K562 (cell line): Measurements from ENCODE around the gene KIAA0825. TPM values are rescaled to one million over a fixed set of nuclear protein-coding genes. Genes with fewer than 3 reads are reported as not detected.

Experiments used
- ATAC-seq: fragments of 200-7000 bp; cut with Tn5 transposase; 3 replicates; pipeline ENCODE4 v1.9.1; 2020; ENCODE audit warnings: moderate library complexity
- BruUV-seq: library from RNA; stranded (reverse); fragments of 400-500 nt; replicated peaks from 2 replicates; lab custom pipeline; 2021; lab: Mats Ljungman, UMichigan
- CTCF ChIA-PET: fragments of 300-600 bp; formaldehyde crosslinking; extraction: SDS; loops from one replicate; lab custom pipeline; 2021; ENCODE audit warnings: low intra/inter-chr PET ratio; lab: Yijun Ruan, JAX
- POLR2A ChIA-PET: fragments of 300-600, 350-650 bp; sonication (Branson Sonifier 250); formaldehyde crosslinking; extraction: SDS; loops from one replicate; lab custom pipeline; 2021; ENCODE audit warnings: antibody characterized with exemption, inconsistent platforms; lab: Yijun Ruan, JAX
- DNase-seq, 4 experiments: peaks; one replicate each; pipeline versions ENCODE4 v3.0.0 to v3.0.0-alpha.2; 2011 to 2018; ENCODE audit warnings: low spot score in 3 of 4, mixed read lengths in 3 of 4; ENCODE audit errors: extremely low read depth in 1 of 4
- FAIRE-seq: peaks from 2 replicates; lab custom pipeline; 2011; peaks lifted over from hg19 to GRCh38; lab: Jason Lieb, UNC
- H2AFZ ChIP-seq: 2 replicates; pipeline ENCODE4 v1.6.0; 2011; ENCODE audit warnings: low read depth, low read length, control low read depth, inconsistent platforms
- H3K27ac ChIP-seq: fragments of 200-600 bp; 3 replicates; pipeline ENCODE4 v1.8.0; 2011; ENCODE audit warnings: low read depth, mild to moderate bottlenecking, control low read depth, inconsistent platforms, low read length, moderate library complexity, mixed read lengths; ENCODE audit errors: extremely low read depth
- H3K27me3 ChIP-seq, 2 experiments: fragments of 300-600 bp in 1 of 2; 2 replicates in 1 of 2; 3 replicates in 1 of 2; pipeline versions ENCODE4 v1.6.0 to v1.8.0; 2011; ENCODE audit warnings: inconsistent platforms in 2 of 2, low read length in 2 of 2, mild to moderate bottlenecking in 1 of 2, mixed read lengths in 1 of 2, moderate library complexity in 1 of 2; ENCODE audit not compliant: control insufficient read depth in 2 of 2, insufficient read depth in 2 of 2
- H3K36me3 ChIP-seq: fragments of 300-600 bp; 3 replicates; pipeline ENCODE4 v1.8.0; 2011; ENCODE audit warnings: mild to moderate bottlenecking, low read length, inconsistent platforms; ENCODE audit not compliant: control insufficient read depth, insufficient read depth
- H3K4me1 ChIP-seq, 2 experiments: fragments of 200-600 bp in 1 of 2; replicated peaks in 1 of 2; 2 replicates in 1 of 2; 3 replicates in 1 of 2; pipeline versions ENCODE4 v1.5.1 to v1.8.0; 2011; ENCODE audit warnings: inconsistent platforms in 2 of 2, low read length in 2 of 2, mild to moderate bottlenecking in 1 of 2, mixed read lengths in 1 of 2, moderate library complexity in 1 of 2; ENCODE audit not compliant: control insufficient read depth in 2 of 2, insufficient read depth in 2 of 2
- H3K4me2 ChIP-seq: 2 replicates; pipeline ENCODE4 v1.6.1; 2011; ENCODE audit warnings: low read length, control low read depth, inconsistent platforms, mixed read lengths; ENCODE audit not compliant: insufficient read depth
- H3K4me3 ChIP-seq: fragments of 200-600 bp; sonication (generic), shearing (Covaris generic); 2 replicates; pipeline ENCODE4 v1.5.1; 2016; ENCODE audit warnings: control low read depth, inconsistent platforms
- H3K79me2 ChIP-seq: fragments of 200-600 bp; 3 replicates; pipeline ENCODE4 v1.8.0; 2011; ENCODE audit warnings: low read length, inconsistent platforms; ENCODE audit not compliant: control insufficient read depth, insufficient read depth
- H3K9ac ChIP-seq, 2 experiments: 2 replicates each; pipeline versions ENCODE4 v1.6.0 to v1.6.1; 2011; ENCODE audit warnings: low read depth in 2 of 2, low read length in 2 of 2, control low read depth in 1 of 2, inconsistent platforms in 1 of 2, mild to moderate bottlenecking in 1 of 2, mixed read lengths in 1 of 2; ENCODE audit not compliant: insufficient read depth in 1 of 2
- H3K9me1 ChIP-seq: one replicate; pipeline ENCODE4 v1.6.0; 2011; ENCODE audit warnings: inconsistent platforms, mild to moderate bottlenecking, low read length, moderate library complexity; ENCODE audit not compliant: control insufficient read depth, insufficient read depth
- H3K9me3 ChIP-seq: replicated peaks from 2 replicates; pipeline ENCODE4 v1.5.1; 2011; ENCODE audit warnings: low read depth, low read length, inconsistent platforms; ENCODE audit not compliant: control insufficient read depth, insufficient read depth
- H4K20me1 ChIP-seq: replicated peaks from 2 replicates; pipeline ENCODE4 v1.6.1; 2011; ENCODE audit warnings: low read length, inconsistent platforms, mixed read lengths; ENCODE audit not compliant: control insufficient read depth, insufficient read depth
- CEBPB ChIP-seq: fragments of 450-650 bp; IDR thresholded peaks from 2 replicates; pipeline ENCODE4 v1.6.1; 2016; ENCODE audit warnings: missing genetic modification characterization, missing compliant biosample characterization
- CEBPG ChIP-seq, 3 experiments: fragments of 200-800 bp in 1 of 3; sonication (Bioruptor generic) in 1 of 3; sonication (generic) in 1 of 3; formaldehyde crosslinking in 1 of 3; IDR thresholded peaks in 2 of 3; conservative IDR thresholded peaks in 1 of 3; 2 replicates each; pipeline versions ENCODE4 v1.6.1 to v1.8.0; 2016 to 2022; ENCODE audit warnings: missing compliant biosample characterization in 2 of 3, missing genetic modification characterization in 2 of 3, mild to moderate bottlenecking in 1 of 3, missing genetic modification reagents in 1 of 3
- MCM5 ChIP-seq: fragments of 450-650 bp; IDR thresholded peaks from 2 replicates; pipeline ENCODE4 v1.6.1; 2016; ENCODE audit warnings: low read depth
- MECOM ChIP-seq: fragments of 250-450 bp; sonication (Bioruptor Pico); IDR thresholded peaks from 2 replicates; pipeline ENCODE4 v1.8.0; 2022; ENCODE audit warnings: inconsistent platforms
- ZNF445 ChIP-seq: fragments of 250-450 bp; sonication (Bioruptor Pico); IDR thresholded peaks from 2 replicates; pipeline ENCODE4 v1.4.0; 2020; ENCODE audit warnings: low read depth, mild to moderate bottlenecking, moderate library complexity
- WGBS: fragments of 100-300 bp; shearing (Covaris generic); methylation state at CpG from one replicate; pipeline ENCODE4 v1.1.6; 2016; ENCODE audit warnings: low coverage, mixed read lengths; ENCODE audit not compliant: insufficient coverage; ENCODE audit errors: missing lambda C conversion rate; 5-methylcytosine and 5-hydroxymethylcytosine counted together
- in situ Hi-C: fragments of 300-500 bp; cut with MboI; formaldehyde crosslinking; loops from 4 replicates; pipeline ENCODE4 v1.15.0; 2018; ENCODE audit warnings: inconsistent platforms, mixed read lengths
- intact Hi-C: fragments of 100-400 bp; cut with micrococcal nuclease; formaldehyde crosslinking; loops from 2 replicates; pipeline ENCODE4 v1.14.2; 2022
- polyA plus RNA-seq, 8 experiments: library from polyadenylated mRNA; depleted of rRNA in 4 of 8; stranded (reverse) in 5 of 8; unstranded in 3 of 8; fragments of >200 nt; fragmentation: Nextera tagmentation in 2 of 8; fragmentation: Illumina TruSeq in 1 of 8; extraction: Ambion mirVana in 2 of 8; extraction: Trizol in 1 of 8; gene quantifications; 2 replicates each; pipeline versions ENCODE4 v1.2.1 to v1.2.3, GENCODE V29; 2011 to 2014; ENCODE audit warnings: inconsistent platforms in 1 of 8, missing spikeins in 1 of 8
- total RNA-seq, 7 experiments: library from RNA; depleted of rRNA in 6 of 7; stranded (reverse); fragments of >200 nt in 6 of 7; fragmentation: Illumina TruSeq in 2 of 7; extraction: Trizol in 2 of 7; gene quantifications; 2 replicates each; pipeline versions ENCODE4 v1.2.1 to v1.2.3, GENCODE V29; 2011 to 2021; ENCODE audit warnings: low replicate concordance in 1 of 7
- TF ChIP-seq, protein P1 (sequence below), 2 experiments: fragments of 250-450 bp in 1 of 2; fragments of 450-650 bp in 1 of 2; sonication (Bioruptor Pico) in 1 of 2; IDR thresholded peaks; 2 replicates each; pipeline versions ENCODE4 v1.6.1 to v1.8.0; 2016 to 2021; ENCODE audit warnings: mild to moderate bottlenecking in 2 of 2, moderate library complexity in 2 of 2, missing compliant biosample characterization in 1 of 2, missing genetic modification characterization in 1 of 2
- TF ChIP-seq, protein P2 (sequence below): fragments of 250-450 bp; sonication (Bioruptor Pico); IDR thresholded peaks from 2 replicates; pipeline ENCODE4 v1.4.0; 2020; ENCODE audit warnings: mild to moderate bottlenecking, moderate library complexity

KIAA0825 gene
- total and polyA plus RNA-seq, 9 of the 15 experiments (the other 6 are each of a cell fraction or from before 2014, with no cell fraction given), result 0.05 to 0.36 (median 0.16) TPM; not detected in 1

DNA sequence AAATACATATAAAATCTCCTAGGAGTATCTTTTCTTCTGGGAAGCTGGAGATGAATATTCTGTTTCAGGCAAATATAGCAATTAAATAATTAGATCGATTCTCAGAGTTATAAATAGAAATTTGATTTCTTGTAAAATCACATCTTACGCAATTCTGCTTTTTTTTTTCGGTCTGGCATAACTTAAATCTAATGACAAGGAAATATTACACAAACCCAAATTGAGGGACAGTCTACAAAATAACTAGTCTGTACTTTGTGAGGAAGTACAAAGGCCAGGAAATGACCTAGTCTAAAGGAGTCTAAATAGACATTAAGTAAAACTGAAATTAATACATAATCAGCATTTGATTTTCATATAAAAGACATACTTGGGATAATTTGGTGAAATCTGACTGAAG is 133.3 kb downstream of the KIAA0825 start:
- Histone ChIP-seq H3K79me2 (no peaks in the 10 kb centered on the region), H3K9ac (no peak overlapping the region), H3K36me3 (no peaks in the 10 kb centered on the region), H3K4me3 (no peak overlapping the region), H3K9me1 (no peaks in the 10 kb centered on the region), H3K4me2 (no peak overlapping the region), H3K27me3 (no peaks in the 10 kb centered on the region), H4K20me1 (no peaks in the 10 kb centered on the region), H3K9me3 (no peaks in the 10 kb centered on the region), H2AFZ (no peak overlapping the region), H3K27ac (no peak overlapping the region), H3K4me1 (no peaks in the 10 kb centered on the region)
- intact Hi-C loops (no loop called here), in situ Hi-C loops (no loop called here)
- no peak for FAIRE-seq
- WGBS, result 0% methylated on average over 3 of the region's 3 CpGs
- BruUV-seq, result no TSS peak
- no peak for DNase-seq
- CTCF ChIA-PET, result no interaction called here
- no peak for ATAC-seq
- POLR2A ChIA-PET, result no interaction called here
- TF ChIP-seq CEBPG (CRISPR knock-in tag; IDR thresholded peaks at IDR 0.05) (no peak), CEBPG (tag; conservative IDR thresholded peaks at IDR 0.05 in 1 of 2, IDR thresholded peaks at IDR 0.05 in 1 of 2) (peak in 1 of 2 experiments; percentile 51; a peak in 1 of 4 replicates), MECOM (CRISPR knock-in tag) (no peak), CEBPB (tag) (peak; percentile 41; the same call in 1 of the 2 replicates)

DNA sequence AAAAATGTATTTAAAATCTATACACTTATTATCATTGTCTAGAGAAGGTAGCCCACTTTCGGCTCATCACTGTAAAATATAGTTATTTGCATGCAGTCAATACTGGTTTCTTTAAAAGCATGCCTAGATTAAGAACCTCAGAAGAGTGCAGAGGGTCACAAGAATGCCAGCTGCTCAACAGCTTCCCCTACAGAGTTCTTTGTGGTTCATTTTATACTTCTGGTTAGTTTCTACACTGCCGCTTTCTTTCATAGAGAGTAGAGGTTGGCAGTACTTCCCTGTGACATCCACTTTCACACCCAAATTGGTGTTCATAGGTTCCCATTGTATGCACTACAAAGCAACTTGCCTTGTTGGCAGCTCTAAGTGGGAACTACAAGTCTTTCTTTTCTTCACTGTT is 137.3 kb downstream of the KIAA0825 start:
- no TSS peak for BruUV-seq
- intact Hi-C loops, result no loop called here
- Histone ChIP-seq H3K36me3 (no peaks in the 10 kb centered on the region), H4K20me1 (no peaks in the 10 kb centered on the region)
- TF ChIP-seq, protein P1, sequence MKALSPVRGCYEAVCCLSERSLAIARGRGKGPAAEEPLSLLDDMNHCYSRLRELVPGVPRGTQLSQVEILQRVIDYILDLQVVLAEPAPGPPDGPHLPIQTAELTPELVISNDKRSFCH (CRISPR knock-in tag; IDR thresholded peaks at IDR 0.05), result no peak
- TF ChIP-seq, protein P1 (tag; IDR thresholded peaks at IDR 0.05), result no peak
- TF ChIP-seq MCM5, result no peak
- TF ChIP-seq ZNF445 (CRISPR knock-in tag), result no peak
- TF ChIP-seq, protein P2, sequence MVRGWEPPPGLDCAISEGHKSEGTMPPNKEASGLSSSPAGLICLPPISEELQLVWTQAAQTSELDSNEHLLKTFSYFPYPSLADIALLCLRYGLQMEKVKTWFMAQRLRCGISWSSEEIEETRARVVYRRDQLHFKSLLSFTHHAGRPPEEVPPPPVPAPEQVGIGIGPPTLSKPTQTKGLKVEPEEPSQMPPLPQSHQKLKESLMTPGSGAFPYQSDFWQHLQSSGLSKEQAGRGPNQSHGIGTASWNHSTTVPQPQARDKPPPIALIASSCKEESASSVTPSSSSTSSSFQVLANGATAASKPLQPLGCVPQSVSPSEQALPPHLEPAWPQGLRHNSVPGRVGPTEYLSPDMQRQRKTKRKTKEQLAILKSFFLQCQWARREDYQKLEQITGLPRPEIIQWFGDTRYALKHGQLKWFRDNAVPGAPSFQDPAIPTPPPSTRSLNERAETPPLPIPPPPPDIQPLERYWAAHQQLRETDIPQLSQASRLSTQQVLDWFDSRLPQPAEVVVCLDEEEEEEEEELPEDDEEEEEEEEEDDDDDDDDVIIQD (CRISPR knock-in tag), result no peak
- TF ChIP-seq, all 486 proteins: peak for 0
- H3K79me2 ChIP-seq, result no peaks in the 10 kb centered on the region
- in situ Hi-C loops, result no loop called here
- FAIRE-seq (no peak), DNase-seq (no peak), ATAC-seq (no peak)
- H2AFZ ChIP-seq, result no peak overlapping the region
- no peaks in the 10 kb centered on the region for H3K4me1 ChIP-seq
- ChIA-PET CTCF (no interaction called here), POLR2A (no interaction called here)
- no peaks in the 10 kb centered on the region for H3K27me3 ChIP-seq
- no peak overlapping the region for H3K4me3 ChIP-seq
- 0% methylated on average over 2 of the region's 2 CpGs for WGBS
- H3K4me2 ChIP-seq, result no peak overlapping the region
- H3K9me3 ChIP-seq, result no peaks in the 10 kb centered on the region
- no peak overlapping the region for H3K9ac ChIP-seq
- H3K9me1 ChIP-seq, result no peaks in the 10 kb centered on the region
- H3K27ac ChIP-seq, result no peak overlapping the region
